RPMI7951 (cell line): Measurements from ENCODE around the gene GPR132. TPM values are rescaled to one million over a fixed set of nuclear protein-coding genes. Genes with fewer than 3 reads are reported as not detected.
"Not testable (repeated sequence)": the region's sequence is repeated elsewhere in the genome, so short reads cannot be mapped to it uniquely, and the experiment has no call there.

Experiments used
- DNase-seq: peaks from one replicate; pipeline ENCODE4 v3.0.0-alpha.2; 2012; ENCODE audit warnings: low read depth
- total RNA-seq: library from RNA; depleted of rRNA; stranded (reverse); fragments of >200 nt; shearing (Covaris generic); gene quantifications from 2 replicates; pipeline ENCODE4 v1.2.3, GENCODE V29; 2014; rRNA removed

Gene GPR132
- under 0.01 TPM in 1 of 2 replicates, not detected in the other for total RNA-seq

DNA sequence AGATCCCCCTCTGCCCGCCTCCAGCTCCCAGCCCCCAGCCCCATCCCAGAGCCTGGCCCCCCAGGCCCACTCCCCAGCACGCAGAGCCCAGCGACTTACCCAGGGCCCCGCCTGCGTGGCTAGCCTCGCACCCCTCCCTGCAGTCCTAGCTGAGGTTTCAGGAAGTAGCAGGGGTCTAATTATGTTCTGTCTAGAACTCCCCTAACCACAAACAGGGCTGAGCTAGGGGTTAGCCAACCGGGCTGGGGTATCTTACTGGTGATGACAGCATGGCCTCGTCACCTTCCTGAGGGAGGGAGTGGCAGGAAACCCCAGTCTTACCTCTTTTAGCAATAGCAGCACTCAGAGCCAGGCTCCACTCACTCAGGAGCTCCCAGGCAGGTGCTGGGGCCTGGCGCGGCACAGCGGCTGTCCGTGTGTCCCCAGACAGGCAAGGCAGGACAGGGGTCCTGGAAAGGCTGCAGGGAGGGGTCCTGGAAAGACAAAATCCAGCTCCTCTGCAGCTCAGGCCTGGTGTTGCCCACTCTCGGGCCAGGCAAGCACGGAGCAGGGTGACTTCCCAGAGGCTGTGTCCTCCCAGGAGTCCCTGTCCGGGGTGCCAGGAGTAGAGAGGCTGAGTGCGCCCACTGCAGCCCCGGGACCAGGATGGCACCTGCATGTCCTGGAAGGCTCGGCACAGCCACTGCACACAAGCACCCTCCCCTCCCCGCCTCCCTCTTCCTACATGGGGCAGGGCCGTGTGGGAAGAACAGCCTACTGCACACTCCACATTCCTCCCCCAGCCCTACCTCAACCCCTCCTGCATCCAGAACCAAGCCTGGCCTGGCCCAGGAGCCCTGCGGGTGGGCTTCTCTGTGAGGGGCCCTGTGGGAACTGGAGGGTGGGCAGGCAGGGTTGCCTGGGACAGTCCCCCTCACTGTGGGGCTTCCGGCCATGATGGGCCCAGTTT is at the start of gene GPR132:
TSS of gene GPR132 (minus strand) at position 151 of the 949 bp plus-strand sequence. CDS start 10,010 bp downstream, outside the sequence.
- DNase-seq: no peak

- not testable (repeated sequence) for DNase-seq
These were observed 44.0 kb upstream of the GPR132 start for GRCh38 chr14:105109243-105109642.

- DNase-seq: no peak
These were observed 43.3 kb upstream of the GPR132 start for GRCh38 chr14:105108516-105108864.

- DNase-seq: no peak
These were observed 42.7 kb upstream of the GPR132 start for GRCh38 chr14:105107781-105108515.

GRCh38 chr14:105107351-105107750 is 42.1 kb upstream of the GPR132 start:
- no peak for DNase-seq

GRCh38 chr14:105105158-105105557 is 39.9 kb upstream of the GPR132 start:
- DNase-seq: no peak

DNA sequence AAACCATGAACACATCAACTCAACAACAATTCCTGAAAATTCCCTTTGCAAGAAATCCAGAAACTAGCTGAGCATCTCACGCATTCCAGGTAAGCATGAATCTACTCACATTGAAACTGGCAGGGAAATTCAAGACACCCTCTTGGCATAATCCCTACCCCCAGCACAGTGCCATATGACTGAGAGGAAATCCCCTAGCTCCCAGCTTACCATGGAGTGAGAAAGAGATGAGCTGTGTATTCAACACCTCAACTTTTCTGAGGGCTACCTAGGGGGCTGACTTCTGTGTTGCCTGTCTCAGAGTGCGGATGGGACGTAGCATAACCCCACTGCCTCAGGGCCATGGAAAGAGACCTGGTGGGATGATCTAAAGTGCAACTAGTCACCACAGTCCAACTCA is 37.7 kb upstream of the GPR132 start:
- DNase-seq: no peak

- no peak for DNase-seq
These were observed 37.2 kb upstream of the GPR132 start for GRCh38 chr14:105102361-105102870.

DNA sequence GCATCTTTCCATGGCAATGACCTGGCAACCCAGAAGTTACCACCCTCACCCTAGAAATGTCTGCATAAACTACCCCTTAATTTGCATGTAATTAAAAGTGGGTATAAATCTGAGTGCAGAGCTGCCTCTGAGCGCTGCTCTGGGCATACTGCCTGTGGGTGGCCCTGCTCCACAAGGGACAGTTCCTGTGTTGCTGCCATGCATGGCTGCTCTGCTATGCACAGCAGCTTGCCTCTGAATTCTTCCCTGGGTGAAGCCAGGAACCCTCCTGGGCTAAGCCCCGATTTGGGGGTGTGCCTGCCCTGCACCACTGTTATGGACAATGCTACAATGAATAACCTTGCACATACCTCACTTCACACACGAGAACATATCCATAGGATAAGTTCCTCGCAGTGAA is 35.7 kb upstream of the GPR132 start:
- DNase-seq: no peak

DNA sequence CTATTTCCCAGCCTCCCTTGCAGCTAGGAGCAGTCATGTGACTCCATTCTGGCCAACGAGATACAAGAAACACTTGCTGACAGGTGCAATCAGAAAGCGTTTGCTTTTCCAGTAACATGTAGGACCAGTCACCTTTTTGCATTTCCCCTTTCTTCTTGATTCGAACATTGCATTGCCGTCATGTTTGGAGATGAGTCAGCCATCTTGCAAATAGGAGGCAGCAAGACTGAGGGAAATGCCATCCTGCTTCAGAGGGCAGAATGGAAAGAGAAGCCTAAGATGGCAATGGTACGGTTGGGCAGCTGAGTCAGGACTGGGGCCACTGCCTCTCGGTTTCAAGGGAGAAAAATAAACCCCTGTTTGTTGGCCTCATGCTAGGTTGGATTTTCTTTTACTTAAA is 34.5 kb upstream of the GPR132 start:
- DNase-seq: no peak

DNA sequence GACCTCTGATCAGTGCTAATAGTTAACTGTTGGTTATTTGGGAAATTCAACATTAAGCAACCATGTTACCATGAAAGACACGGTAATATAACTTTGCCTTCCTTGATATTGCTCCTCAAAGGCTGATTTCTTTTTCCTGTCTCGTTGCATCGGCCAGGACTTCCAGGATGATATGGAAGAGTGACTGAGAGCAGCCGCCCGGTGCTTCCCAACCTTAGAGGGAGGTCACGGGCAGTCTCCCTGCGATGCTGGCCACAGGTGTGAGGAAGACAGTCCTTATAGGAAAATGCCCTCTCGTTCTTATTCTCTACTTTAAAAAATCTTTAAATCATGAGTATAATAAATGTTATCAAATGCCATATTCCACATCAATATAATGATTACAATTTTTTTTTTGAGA is 33.1 kb upstream of the GPR132 start:
- no peak for DNase-seq

DNA sequence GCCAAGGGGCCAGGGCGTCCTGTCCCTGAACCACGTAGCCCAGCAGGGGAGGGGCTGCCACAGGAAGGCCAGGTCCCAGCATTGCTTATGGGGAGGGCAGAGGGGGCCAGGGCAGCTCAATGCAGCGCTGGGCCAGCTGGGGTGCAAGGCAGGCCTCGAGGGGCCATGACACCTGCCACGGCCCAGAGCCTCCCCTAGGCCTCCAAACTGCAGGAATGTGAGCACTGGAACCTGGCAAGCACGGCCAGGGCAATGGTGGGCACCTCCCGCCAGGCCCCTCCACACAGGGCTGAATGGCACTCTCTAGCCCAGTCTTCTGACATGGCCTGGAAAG is 32.5 kb upstream of the GPR132 start:
- DNase-seq: no peak

DNA sequence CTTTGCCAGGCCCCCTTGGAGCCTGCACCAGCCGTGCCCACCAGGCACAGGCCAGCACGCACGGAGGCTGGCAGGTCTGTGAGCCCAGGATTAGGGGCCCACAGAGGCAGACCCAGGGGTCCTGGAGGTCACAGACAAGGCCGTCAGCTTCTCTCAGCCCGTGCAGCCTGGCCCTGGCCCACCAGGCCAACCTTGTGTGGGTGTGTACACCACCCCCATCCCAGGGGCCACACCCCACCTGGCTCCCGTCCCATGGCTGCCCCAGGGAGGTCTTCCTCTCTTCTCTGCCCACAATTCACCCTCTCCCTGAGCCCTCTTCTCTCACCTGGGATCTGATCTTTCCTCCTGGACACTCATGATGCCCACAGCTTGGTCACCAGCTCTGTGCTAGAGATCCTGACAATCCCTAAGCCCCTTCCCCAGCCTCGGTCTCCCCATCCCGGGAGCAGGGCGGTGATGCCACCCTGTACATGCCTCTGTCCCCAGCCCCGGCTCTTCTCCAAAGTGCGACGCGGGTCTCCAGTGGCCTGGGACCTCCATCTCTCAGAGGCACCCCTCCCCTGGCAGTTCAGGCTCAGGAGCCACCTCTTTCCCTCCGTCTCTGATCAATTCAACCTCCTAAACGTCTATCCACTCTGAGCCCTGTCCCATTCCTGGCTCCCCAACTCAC is 31.1 kb upstream of the GPR132 start:
- DNase-seq: no peak

DNA sequence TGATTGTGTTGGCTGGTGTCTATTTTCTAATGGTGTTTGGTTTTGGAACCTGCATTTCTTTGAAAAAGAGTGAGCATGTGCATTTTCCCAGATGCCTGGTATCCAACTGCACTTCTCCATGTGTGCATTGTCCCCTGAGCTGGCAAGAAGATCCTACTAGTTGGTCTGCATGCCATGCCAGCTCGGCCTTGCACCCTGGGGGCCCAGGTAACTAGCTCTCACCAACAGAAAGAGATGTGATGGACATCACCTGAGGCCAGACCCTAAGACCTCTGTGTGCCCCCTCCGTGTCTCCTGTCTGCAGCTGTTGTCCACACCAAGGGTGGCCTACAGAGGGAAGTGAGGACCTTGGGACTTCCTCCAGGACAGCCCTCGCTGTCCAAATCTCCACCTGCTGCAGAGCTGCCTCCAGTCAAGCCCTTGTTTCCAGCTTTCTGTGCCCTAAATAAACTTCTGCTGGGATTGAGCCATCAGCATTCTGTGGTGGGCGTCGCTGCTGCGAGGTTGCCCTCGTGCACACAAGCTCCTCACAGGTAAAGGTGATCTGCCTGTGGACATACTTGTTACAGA is 30.1 kb upstream of the GPR132 start:
- no peak for DNase-seq

DNA sequence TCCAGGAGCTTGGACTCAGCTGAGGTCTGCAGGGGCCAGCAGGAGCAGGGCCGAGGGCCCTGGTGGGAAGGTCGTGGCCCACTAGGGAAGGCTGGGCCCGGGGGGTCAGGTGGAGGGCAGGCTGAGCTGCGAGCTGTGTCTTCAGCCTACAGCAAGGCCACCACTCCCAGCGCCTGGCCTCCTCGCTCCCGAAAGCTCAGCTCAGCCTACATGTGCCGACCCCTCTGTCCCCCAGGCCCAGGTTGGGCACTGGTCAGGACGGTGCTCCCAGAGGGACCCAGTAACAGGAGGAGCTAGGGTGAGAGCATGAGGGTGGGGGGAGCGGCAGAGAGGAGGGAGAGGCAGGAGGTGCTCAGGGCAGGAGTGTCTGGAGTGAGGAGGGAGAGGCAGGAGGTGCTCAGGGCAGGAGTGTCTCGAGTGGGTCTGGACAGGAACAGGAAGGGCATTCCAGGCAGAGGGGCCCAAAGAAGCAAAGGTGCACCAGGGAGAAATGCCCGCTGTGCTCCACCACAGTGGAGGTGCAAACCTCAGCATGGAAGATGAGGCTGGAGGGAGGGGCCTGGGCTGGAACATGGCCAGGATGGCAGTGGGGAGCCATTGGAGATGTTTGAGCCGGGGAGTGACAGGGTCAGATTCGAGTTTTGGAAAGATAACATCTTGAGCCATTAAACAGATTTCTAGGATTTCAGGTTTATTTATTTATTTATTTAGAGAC is 29.1 kb upstream of the GPR132 start:
- no peak for DNase-seq

GRCh38 chr14:105093431-105094192 is 28.4 kb upstream of the GPR132 start:
- DNase-seq: no peak

DNA sequence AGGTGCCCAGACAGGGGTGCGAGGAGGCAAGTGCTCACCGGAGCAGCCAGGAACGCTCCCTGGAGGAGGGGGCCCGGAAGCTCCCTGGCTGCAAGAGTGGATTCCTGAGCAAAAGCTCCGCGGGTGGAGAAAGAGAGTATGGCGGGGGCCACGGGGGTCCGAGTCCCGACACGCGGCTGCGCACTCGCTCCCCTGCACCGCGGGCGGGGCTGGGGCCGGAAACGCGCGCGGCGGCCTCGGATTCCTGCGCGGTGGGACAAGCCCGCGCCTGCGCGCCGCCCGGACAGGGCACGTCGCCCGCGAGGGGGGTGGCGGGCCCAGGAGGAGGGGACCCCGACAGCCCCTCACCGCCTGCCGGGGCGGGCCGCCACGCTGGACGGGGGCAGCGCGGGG is 27.8 kb upstream of the GPR132 start:
- DNase-seq: no peak

GRCh38 chr14:105092171-105093037 is 27.2 kb upstream of the GPR132 start:
- no peak for DNase-seq

DNA sequence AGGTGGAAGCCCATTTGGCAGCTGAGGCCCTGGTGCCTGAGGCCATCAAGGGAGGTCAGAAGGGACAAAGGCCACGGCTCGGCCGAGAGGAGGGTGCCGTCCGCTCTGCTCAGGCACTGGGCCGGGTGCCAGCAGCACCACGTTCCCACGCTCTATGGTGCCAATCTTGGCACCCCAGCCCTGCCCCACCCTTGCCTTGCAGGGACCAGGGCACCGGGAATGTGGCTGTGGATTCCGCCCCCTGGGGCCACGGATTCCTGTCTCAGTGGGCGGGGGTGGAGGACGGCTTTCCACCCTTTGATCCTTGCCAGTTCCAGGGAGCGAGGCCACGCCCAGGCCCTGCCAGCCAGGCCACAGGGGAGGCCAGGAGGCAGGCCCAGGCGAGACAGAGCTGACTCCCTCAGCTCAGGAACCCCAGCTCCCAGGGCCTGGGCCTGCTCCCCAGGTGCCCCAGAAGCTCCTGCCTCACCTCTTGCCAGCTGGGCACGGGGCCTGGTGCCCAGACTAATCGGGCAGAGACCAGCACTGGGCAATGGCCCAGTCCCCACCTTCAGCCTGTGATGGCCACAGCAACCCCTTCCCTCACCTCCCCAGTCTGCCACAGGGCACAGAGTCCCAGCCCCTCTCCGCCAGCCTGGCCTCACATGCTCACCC is 26.4 kb upstream of the GPR132 start:
- DNase-seq: peak; percentile 77
